ENCODE measurements around the gene GRPEL1. TPM values are rescaled to one million over a fixed set of nuclear protein-coding genes. Genes with fewer than 3 reads are reported as not detected.

Gene GRPEL1
- total RNA-seq, 4 donors from 2014 or later: 17.0 to 34.2 (median 27.5) TPM

GRCh38 chr4:7034262-7035081 is 33.4 kb downstream of the GRPEL1 start:
- no peak for DNase-seq (ENCODE audit: extremely low spot score)
- Histone ChIP-seq H3K36me3 (peaks cover 25 to 39% (median 31%) of the 10 kb centered on the region in 4 donors), H3K4me3 (no peak overlapping the region), H3K27me3 (no peaks in the 10 kb centered on the region), H3K9me3 (no peaks in the 10 kb centered on the region), H3K4me1 (no peaks in the 10 kb centered on the region), H3K27ac (replicated peaks in 1 of 4) (no peak overlapping the region)
- intact Hi-C loops (cut with DNase I): no loop called here
- WGBS: 70% methylated on average over 20 of the region's 20 CpGs
- TF ChIP-seq POLR2A (IDR thresholded peaks at IDR 0.05; ENCODE audit: low read depth) (no peak), CTCF (IDR thresholded peaks at IDR 0.05) (no peak)

GRCh38 chr4:7032596-7032995 is 35.3 kb downstream of the GRPEL1 start:
- Histone ChIP-seq H3K27me3 (no peaks in the 10 kb centered on the region), H3K36me3 (peaks cover 27 to 56% (median 42%) of the 10 kb centered on the region in 4 donors), H3K9me3 (no peaks in the 10 kb centered on the region), H3K27ac (replicated peaks in 1 of 4) (no peak overlapping the region), H3K4me1 (no peaks in the 10 kb centered on the region), H3K4me3 (no peak overlapping the region)
- intact Hi-C loops (cut with DNase I): no loop called here
- WGBS: 88% methylated on average over 5 of the region's 8 CpGs
- TF ChIP-seq CTCF (IDR thresholded peaks at IDR 0.05) (no peak), EP300 (IDR thresholded peaks at IDR 0.05) (no peak), POLR2A (IDR thresholded peaks at IDR 0.05; ENCODE audit: low read depth) (no peak), POLR2AphosphoS5 (IDR thresholded peaks at IDR 0.05) (no peak)
- no peak for DNase-seq (ENCODE audit: extremely low spot score)

DNA sequence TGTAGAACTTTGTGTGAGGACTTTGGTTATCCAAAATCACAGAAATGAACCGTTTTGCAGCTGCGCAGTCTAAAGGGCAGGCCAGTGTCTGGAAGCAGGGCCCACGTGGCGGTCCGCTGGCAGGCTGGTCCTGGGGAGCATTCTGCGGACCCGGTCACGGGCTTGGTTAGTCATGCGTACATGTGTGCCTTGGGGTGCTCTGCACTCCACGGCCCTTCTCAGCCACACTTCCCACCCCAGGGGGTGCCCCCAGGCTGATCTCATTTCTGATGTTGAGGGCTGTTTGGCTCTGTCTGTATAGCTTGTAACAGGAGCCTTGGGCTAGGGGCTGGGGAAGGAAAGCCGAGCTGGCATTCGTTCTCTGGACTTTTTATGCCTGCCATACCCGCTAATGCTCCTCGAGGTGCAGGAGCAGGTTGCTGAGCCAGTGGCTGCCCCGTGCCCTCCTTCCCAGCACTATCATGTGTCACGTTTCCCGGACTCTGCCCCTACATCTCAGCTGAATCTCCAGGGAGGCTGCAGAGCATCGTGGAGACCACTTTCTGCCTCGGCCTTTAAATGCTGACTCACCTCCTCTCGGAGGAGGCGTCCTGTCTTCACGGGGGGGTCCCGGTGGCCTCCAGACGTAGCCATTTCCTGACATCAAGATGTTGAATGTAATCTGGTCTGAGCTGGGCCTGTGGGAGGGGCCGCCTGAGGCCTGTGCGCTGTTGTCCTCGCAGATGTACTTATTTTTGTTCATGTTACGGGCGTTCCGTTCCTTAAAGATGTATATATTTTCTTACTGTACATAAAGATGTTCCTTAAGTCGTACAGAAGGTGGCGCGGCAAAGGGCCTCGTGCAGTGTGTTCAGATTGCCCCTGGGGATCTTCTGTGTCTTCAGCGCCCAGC is 36.1 kb downstream of the GRPEL1 start:
- Histone ChIP-seq H3K27ac (replicated peaks in 1 of 4) (no peak overlapping the region), H3K27me3 (no peaks in the 10 kb centered on the region), H3K9me3 (no peaks in the 10 kb centered on the region), H3K4me1 (no peaks in the 10 kb centered on the region), H3K36me3 (peaks cover 27 to 64% (median 49%) of the 10 kb centered on the region in 4 donors), H3K4me3 (no peak overlapping the region)
- DNase-seq (ENCODE audit: extremely low spot score): no peak
- intact Hi-C loops (cut with DNase I): no loop called here
- TF ChIP-seq POLR2AphosphoS5 (IDR thresholded peaks at IDR 0.05) (no peak), EP300 (IDR thresholded peaks at IDR 0.05) (no peak), CTCF (IDR thresholded peaks at IDR 0.05) (no peak)
- WGBS: 86% methylated on average over 35 of the region's 35 CpGs

GRCh38 chr4:7030856-7031255 is 37.0 kb downstream of the GRPEL1 start:
- TF ChIP-seq POLR2A (IDR thresholded peaks at IDR 0.05; ENCODE audit: low read depth) (no peak), EP300 (IDR thresholded peaks at IDR 0.05) (no peak), CTCF (IDR thresholded peaks at IDR 0.05) (no peak), POLR2AphosphoS5 (IDR thresholded peaks at IDR 0.05) (no peak)
- intact Hi-C loops (cut with DNase I): no loop called here
- Histone ChIP-seq H3K9me3 (no peaks in the 10 kb centered on the region), H3K27ac (replicated peaks in 1 of 4) (no peak overlapping the region), H3K36me3 (peaks cover 27 to 74% (median 56%) of the 10 kb centered on the region in 4 donors), H3K4me1 (no peaks in the 10 kb centered on the region), H3K27me3 (no peaks in the 10 kb centered on the region), H3K4me3 (no peak overlapping the region)
- DNase-seq (ENCODE audit: extremely low spot score): no peak
- WGBS: 92% methylated on average over 10 of the region's 10 CpGs
